Effector memory CD4-positive, alpha-beta T cell (primary cell): ENCODE data around the gene LSP1.

Source experiments
- DNase-seq, 3 donors: peaks; one replicate each; pipeline ENCODE4 v3.0.0-alpha.2; 2020
- H3K27ac ChIP-seq: 2 replicates; pipeline ENCODE4 v1.7.0; 2013; ENCODE audit warnings: mild to moderate bottlenecking, low read length, moderate library complexity; ENCODE audit not compliant: insufficient read depth, poor library complexity, severe bottlenecking
- H3K27me3 ChIP-seq: replicated peaks from 2 replicates; pipeline ENCODE4 v1.7.0; 2013; ENCODE audit warnings: mild to moderate bottlenecking, low read length; ENCODE audit not compliant: insufficient read depth, control insufficient read depth, poor library complexity, severe bottlenecking
- H3K36me3 ChIP-seq: 2 replicates; pipeline ENCODE4 v1.7.0; 2013; ENCODE audit warnings: mild to moderate bottlenecking, low read length, moderate library complexity; ENCODE audit not compliant: control insufficient read depth, insufficient read depth
- H3K4me1 ChIP-seq: 2 replicates; pipeline ENCODE4 v1.7.0; 2013; ENCODE audit warnings: low read length, mild to moderate bottlenecking; ENCODE audit not compliant: control insufficient read depth, insufficient read depth, poor library complexity, severe bottlenecking
- H3K4me3 ChIP-seq: 2 replicates; pipeline ENCODE4 v1.7.0; 2013; ENCODE audit warnings: low read length, low read depth, mild to moderate bottlenecking; ENCODE audit not compliant: insufficient read depth, poor library complexity, severe bottlenecking
- H3K9me3 ChIP-seq: 2 replicates; pipeline ENCODE4 v1.7.0; 2013; ENCODE audit warnings: mild to moderate bottlenecking, low read length, moderate library complexity; ENCODE audit not compliant: control insufficient read depth

Gene LSP1

DNA sequence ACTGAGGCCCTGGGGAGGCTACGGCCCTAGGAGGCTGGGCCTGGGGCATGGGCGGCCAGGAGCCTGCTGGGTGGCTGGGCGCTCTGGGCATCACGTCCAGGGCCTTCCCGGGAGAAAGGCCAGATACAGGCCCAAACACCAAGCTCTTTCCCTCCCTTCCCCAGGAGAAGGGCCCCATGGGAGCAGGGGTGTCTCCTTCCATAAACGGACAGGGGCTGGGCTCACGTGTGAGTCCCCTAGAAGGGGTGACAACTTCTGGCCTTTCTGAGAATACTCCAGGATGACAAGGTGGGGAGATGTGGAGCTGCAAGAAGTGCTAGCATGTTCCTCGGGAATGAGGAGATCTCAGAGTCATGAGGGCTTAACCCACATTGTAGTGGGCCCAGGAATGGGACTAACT, 37.6 kb upstream of the LSP1 start:
- H3K27ac ChIP-seq = no peak overlapping the region
- H3K4me1 ChIP-seq = no peaks in the 10 kb centered on the region
- no peaks in the 10 kb centered on the region for H3K27me3 ChIP-seq
- no peaks in the 10 kb centered on the region for H3K36me3 ChIP-seq
- H3K9me3 ChIP-seq = no peaks in the 10 kb centered on the region
- DNase-seq = no peak
- no peak overlapping the region for H3K4me3 ChIP-seq

DNA sequence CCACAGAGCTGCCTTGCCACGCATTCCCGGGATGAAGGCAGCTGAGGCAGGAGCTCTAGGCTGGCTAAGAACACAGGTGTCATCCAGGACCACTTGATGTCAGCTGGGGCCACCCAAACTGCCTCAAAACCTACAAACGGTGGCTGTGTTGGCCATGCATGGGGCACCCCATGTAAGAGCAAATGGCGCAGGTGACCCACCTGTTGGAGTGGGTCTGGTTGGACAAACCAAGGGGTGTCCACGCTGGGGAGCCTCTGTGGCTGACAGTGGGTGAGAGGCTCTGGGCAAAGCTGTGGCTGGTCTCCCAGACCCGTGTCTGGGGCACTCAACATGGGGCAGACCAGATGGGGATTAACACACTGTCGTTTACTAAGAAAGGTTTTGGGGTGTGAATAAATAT, 37.1 kb upstream of the LSP1 start:
- no peaks in the 10 kb centered on the region for H3K4me1 ChIP-seq
- no peak overlapping the region for H3K27ac ChIP-seq
- H3K4me3 ChIP-seq = no peak overlapping the region
- no peaks in the 10 kb centered on the region for H3K9me3 ChIP-seq
- no peaks in the 10 kb centered on the region for H3K27me3 ChIP-seq
- no peak for DNase-seq
- H3K36me3 ChIP-seq = no peaks in the 10 kb centered on the region

DNA sequence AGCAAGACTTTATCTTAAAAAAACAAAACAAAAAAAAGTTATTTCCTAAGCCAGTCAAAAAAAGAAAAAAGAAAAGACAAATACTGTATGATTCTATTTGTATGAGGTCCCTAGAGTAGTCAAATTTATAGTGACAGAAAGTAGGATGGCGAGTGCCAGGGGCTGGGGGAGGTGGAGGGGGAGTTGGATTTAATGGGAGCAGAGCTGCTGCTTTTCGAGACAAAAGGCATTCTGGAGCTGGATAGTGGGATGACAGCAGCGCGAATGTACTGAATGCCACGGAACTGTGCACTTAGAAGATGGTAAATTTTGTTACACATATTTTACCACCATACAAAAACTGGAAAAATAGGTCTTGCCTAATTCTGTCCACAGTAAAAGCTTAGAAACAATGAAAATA, 35.9 kb upstream of the LSP1 start:
- Histone ChIP-seq H3K27ac (no peak overlapping the region), H3K27me3 (no peaks in the 10 kb centered on the region), H3K36me3 (no peaks in the 10 kb centered on the region)

DNA sequence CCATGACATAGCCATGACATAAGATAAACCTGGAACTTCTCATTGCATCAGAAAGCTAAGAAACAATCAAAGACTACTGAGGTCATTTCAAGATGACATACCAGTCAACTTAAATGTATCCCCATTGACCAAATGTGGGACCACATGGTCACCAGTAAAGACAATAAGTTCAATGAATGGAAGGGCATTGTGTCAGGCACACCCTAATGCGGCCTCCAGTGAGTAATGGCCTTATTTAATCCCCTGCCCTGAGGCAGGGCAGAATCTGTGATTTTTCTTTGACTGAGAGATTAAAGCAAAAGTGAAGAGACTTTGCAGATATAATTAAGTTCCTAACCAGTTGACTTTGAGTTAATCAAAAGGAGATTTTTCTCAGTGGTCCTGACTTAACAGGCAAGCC, 35.4 kb upstream of the LSP1 start:
- Histone ChIP-seq H3K27me3 (no peaks in the 10 kb centered on the region), H3K27ac (no peak overlapping the region), H3K4me3 (no peak overlapping the region), H3K9me3 (no peaks in the 10 kb centered on the region), H3K36me3 (no peaks in the 10 kb centered on the region), H3K4me1 (no peaks in the 10 kb centered on the region)
- DNase-seq = no peak

More for the DNA sequence above, 35.9 kb upstream of the LSP1 start:
- H3K9me3 ChIP-seq = no peaks in the 10 kb centered on the region
- no peaks in the 10 kb centered on the region for H3K4me1 ChIP-seq
- no peak overlapping the region for H3K4me3 ChIP-seq
- no peak for DNase-seq

DNA sequence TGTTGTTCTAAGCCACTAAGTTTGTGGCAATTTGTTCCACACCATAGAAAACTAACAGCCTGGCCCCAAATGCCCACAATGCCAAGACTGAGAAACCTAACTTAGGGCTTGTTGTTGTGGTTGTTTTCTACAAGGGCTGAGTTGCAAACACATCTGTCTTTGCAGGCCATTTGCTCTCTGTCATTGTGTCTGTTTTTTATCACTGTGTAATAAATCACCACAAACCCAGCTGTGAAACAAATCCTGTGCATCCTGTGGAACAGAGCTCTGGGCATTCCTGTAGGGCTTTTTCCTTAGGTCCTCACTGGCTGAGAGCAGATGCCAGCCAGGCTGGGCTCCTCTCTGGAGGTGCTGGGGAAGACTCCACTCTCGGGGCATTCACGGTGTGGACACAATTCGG, 33.8 kb upstream of the LSP1 start:
- Histone ChIP-seq H3K27me3 (no peaks in the 10 kb centered on the region), H3K36me3 (no peaks in the 10 kb centered on the region), H3K27ac (no peak overlapping the region), H3K4me1 (no peaks in the 10 kb centered on the region), H3K4me3 (no peak overlapping the region), H3K9me3 (no peaks in the 10 kb centered on the region)
- no peak for DNase-seq

DNA sequence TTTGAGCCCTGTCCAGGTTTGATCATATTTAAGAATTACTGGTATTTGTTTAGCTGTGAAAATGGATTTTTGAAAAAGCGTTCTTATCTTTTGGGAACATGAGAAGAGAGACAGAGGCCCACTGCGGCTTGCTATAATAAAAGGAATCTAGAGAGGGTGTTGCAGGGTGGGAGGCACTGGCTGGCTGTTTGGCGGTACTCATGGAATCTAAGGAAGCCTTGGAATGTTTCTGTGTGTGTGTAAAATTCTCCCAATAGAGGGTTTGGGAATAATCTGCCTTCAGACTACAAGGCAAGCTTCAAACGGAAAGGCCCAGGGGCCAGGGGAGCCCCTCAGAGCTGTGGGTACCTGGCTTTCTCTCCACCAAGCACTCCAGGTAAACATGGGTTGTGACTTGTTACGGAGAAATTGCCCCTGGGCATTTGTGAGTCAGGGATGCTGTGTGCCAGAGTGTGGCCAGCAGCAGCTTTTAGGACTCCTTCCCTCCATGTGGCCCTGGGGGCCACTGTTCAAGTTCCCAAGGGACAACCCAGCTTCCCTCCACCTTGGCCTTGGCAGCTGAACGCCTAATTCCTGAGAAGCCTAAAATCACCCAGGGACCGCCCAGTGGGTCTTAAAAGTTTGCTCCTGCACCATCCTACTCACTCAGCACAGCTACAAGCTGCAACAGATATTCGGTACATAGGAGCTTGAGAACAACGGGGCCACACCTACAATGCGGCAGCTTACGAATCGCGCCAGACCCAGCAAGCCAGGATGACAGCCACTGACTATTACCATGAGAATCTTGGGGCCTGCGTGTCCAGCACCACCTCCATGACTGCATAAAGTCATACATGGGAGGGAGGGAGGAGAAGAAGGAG, 32.2 kb upstream of the LSP1 start:
- Histone ChIP-seq H3K4me3 (no peak overlapping the region), H3K9me3 (no peaks in the 10 kb centered on the region), H3K27ac (no peak overlapping the region), H3K36me3 (no peaks in the 10 kb centered on the region), H3K27me3 (no peaks in the 10 kb centered on the region), H3K4me1 (no peaks in the 10 kb centered on the region)
- DNase-seq = no peak

DNA sequence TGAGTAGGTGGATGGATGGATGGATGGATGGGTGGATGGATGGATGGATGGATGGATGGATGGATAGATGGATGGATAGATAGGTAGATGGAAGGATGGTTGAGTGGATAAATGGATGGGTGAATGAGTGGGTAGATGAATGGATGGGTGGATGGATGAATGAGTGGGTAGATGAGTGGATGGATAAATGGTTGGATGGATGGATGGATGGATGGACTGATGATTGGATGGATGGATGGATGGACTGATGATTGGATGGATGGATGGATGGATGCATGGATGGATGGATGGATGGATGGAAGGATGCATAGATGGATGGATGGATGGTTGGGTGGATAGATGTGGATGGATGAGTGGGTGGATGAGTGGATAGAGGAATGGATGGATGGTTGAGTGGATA, 31.3 kb upstream of the LSP1 start:
- H3K4me3 ChIP-seq = no peak overlapping the region
- no peaks in the 10 kb centered on the region for H3K36me3 ChIP-seq
- no peaks in the 10 kb centered on the region for H3K4me1 ChIP-seq
- no peak for DNase-seq
- no peaks in the 10 kb centered on the region for H3K27me3 ChIP-seq
- H3K9me3 ChIP-seq = no peaks in the 10 kb centered on the region
- no peak overlapping the region for H3K27ac ChIP-seq

DNA sequence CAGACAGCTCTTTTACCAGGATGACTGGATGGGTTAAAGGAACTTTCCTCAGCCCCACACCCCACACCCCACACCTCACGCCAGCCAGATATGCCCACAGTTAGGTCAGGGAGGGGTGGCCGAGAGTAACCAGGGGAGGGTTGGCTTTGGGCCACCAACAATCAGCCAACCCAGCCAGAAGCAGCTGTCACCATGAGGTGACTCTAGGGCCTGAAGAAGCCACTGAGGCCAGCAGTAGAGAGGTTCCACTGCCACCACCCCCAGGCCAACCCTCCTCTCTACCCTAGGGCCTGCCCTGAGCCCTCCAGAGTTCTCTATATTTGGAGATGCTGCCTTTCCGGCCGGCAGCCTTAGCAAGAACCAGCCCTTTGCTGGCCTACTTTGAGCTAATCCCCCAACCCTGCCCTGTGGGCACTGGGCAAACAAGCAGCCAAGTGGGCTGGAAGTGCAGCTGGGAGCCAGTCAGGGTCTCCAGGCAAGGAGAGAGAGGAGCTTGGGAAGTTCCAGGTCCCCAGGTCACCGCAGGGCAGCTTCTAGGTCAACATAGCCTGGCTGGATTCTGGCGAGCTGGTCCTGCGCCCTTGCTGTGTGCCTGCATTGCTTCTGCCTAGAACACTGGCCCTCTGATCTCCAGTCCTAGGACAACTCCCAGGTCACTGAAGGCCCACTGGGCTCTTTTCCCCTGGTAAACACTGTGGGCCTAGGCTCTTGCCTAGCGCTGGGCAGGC, 30.1 kb upstream of the LSP1 start:
- no peaks in the 10 kb centered on the region for H3K36me3 ChIP-seq
- DNase-seq = no peak
- no peaks in the 10 kb centered on the region for H3K4me1 ChIP-seq
- H3K9me3 ChIP-seq = no peaks in the 10 kb centered on the region
- no peak overlapping the region for H3K27ac ChIP-seq
- no peak overlapping the region for H3K4me3 ChIP-seq
- no peaks in the 10 kb centered on the region for H3K27me3 ChIP-seq

DNA sequence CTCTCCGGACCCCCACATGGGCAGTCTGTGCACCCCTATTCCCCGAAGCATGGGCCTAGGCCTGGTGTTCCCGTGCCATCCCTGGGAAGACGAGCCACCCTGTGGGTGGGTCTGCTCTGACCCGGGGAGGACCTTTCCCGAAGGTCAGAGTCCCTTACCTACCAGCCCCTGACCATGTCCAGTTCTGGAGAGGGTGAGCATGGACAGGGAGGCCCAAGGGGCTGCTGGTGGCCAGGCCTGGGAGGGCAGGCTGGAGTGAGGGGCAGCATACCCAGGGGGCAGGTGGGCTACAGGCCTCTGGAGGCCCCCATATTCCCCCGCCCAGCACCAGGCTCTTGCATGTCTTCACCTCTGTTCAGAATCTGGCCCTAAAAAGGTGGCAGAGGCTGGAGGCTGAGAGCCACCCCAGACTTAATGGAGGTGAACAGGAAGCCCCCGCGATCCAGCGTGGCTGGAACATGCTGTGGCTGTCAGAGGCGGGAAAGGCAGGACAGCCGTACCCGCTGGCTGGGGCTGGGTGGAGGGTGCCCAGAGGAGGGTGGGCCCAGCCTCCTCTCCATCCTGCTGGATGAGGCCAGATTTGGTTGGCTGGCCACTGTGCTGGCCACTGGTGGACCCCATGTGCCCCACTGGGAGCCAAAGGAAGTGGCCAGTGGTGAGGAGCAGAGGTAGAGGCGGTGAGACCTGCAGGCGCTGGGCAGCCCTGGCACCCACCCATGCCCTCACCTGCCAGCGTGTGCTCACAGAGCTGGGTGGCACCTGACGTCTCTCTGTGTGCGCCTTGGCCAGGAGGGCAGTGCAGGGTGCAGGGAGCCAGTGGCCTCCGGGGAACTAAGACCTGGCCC, 29.3 kb upstream of the LSP1 start:
- Histone ChIP-seq H3K9me3 (no peaks in the 10 kb centered on the region), H3K27me3 (no peaks in the 10 kb centered on the region), H3K4me3 (no peak overlapping the region), H3K4me1 (no peaks in the 10 kb centered on the region), H3K27ac (no peak overlapping the region), H3K36me3 (no peaks in the 10 kb centered on the region)
- no peak for DNase-seq
